HEK293 (cell line): Measurements from ENCODE around the gene PIP5K1C.

Experiments used
- CTCF ChIP-seq: fragments of 450-650 bp; formaldehyde crosslinking; IDR thresholded peaks from 2 replicates; pipeline ENCODE4 v1.5.1; 2016; ENCODE audit warnings: missing biosample characterization, missing genetic modification characterization
- ZNF558 ChIP-seq: fragments of 450-650 bp; formaldehyde crosslinking; IDR thresholded peaks from 2 replicates; pipeline ENCODE4 v1.5.1; 2016; ENCODE audit warnings: missing biosample characterization, missing genetic modification characterization

DNA sequence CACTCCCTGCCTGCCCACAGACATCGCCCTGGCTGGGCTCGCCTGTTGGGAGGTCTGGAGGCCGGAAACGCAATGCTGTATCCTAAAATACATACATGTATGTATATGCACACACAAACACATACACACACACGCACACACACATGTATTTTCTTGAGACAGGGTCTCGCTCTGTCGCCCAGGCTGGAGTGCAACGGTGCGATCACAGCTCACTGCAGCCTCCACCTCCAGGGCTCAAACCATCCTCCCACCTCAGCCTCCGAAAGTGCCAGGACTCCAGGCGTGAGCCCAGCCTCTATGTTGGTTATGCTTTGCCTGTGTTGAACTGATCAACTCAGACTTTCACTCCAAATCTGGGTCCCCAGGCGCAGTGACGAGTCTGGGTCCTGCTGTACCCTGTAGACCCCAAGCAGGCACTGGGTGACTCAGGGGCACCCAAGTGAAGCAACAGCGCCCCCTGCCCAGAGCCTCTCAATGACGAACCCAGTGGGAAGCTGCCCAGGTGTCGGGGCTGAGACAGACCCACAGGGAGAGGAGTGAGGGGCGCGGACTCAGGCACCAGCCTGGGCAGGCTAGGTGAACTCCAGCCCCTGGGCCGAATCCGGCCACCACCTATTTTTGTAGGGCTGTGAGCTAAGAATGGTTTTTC, 46.3 kb downstream of the PIP5K1C start:
- TF ChIP-seq CTCF (no peak), ZNF558 (tag by site-specific recombination) (no peak)
